HepG2 (cell line): ENCODE measurements around the gene UCKL1. TPM values are rescaled to one million over a fixed set of nuclear protein-coding genes. Genes with fewer than 3 reads are reported as not detected.

ENCODE experiments used
- ATAC-seq: fragments of 200-7000 bp; cut with Tn5 transposase; 3 replicates; pipeline ENCODE4 v1.9.1; 2020; ENCODE audit warnings: mild to moderate bottlenecking, moderate library complexity
- BruUV-seq: library from RNA; stranded (reverse); fragments of 400-500 nt; replicated peaks from 2 replicates; lab custom pipeline; 2021; lab: Mats Ljungman, UMichigan
- CTCF ChIA-PET: fragments of 300-600 bp; formaldehyde crosslinking; extraction: SDS; loops from one replicate; lab custom pipeline; 2021; ENCODE audit warnings: low total read pairs, inconsistent platforms, low intra/inter-chr PET ratio; lab: Yijun Ruan, JAX
- POLR2A ChIA-PET: fragments of 350-600 bp; sonication (Branson Sonifier 250); formaldehyde crosslinking; loops from one replicate; lab custom pipeline; 2020; ENCODE audit warnings: antibody characterized with exemption, inconsistent platforms; lab: Yijun Ruan, JAX
- DNase-seq: peaks from one replicate; pipeline ENCODE4 v3.0.0-alpha.2; 2015; ENCODE audit warnings: low spot score
- FAIRE-seq: peaks from 3 replicates; lab custom pipeline; 2011; peaks lifted over from hg19 to GRCh38; lab: Jason Lieb, UNC
- H2AFZ ChIP-seq: one replicate; pipeline ENCODE4 v1.6.1; 2011; ENCODE audit warnings: low read length, inconsistent platforms
- H3K27ac ChIP-seq: fragments of 300-600 bp; 3 replicates; pipeline ENCODE4 v1.8.0; 2011; ENCODE audit warnings: mixed run types, mild to moderate bottlenecking, mixed read lengths, low read length, inconsistent platforms; ENCODE audit not compliant: insufficient read depth; ENCODE audit errors: extremely low read length
- H3K27me3 ChIP-seq, 2 experiments: fragments of 200-600 bp in 1 of 2; 2 replicates in 1 of 2; 3 replicates in 1 of 2; pipeline versions ENCODE4 v1.6.0 to v1.8.0; 2011; ENCODE audit warnings: low read length in 2 of 2, mild to moderate bottlenecking in 2 of 2, moderate library complexity in 2 of 2, inconsistent platforms in 1 of 2; ENCODE audit not compliant: insufficient read depth in 2 of 2, control insufficient read depth in 1 of 2
- H3K36me3 ChIP-seq, 2 experiments: fragments of 200-600 bp in 1 of 2; replicated peaks in 1 of 2; 2 replicates in 1 of 2; 3 replicates in 1 of 2; pipeline versions ENCODE4 v1.5.1 to v1.8.0; 2011; ENCODE audit warnings: low read length in 2 of 2, inconsistent platforms in 1 of 2; ENCODE audit not compliant: insufficient read depth in 2 of 2, control insufficient read depth in 1 of 2
- H3K4me1 ChIP-seq: 2 replicates; pipeline ENCODE4 v1.5.1; 2012; ENCODE audit warnings: low read length, inconsistent platforms; ENCODE audit not compliant: insufficient read depth
- H3K4me2 ChIP-seq: 2 replicates; pipeline ENCODE4 v1.6.0; 2011; ENCODE audit warnings: low read depth, low read length, inconsistent platforms
- H3K4me3 ChIP-seq, 3 experiments: fragments of 200-600 bp in 1 of 3; sonication (generic), shearing (Covaris generic) in 1 of 3; replicated peaks in 1 of 3; 2 replicates each; pipeline ENCODE4 v1.5.1; 2011 to 2016; ENCODE audit warnings: low read length in 3 of 3, inconsistent platforms in 2 of 3, low read depth in 2 of 3, mild to moderate bottlenecking in 2 of 3, control low read depth in 1 of 3, mixed read lengths in 1 of 3; ENCODE audit not compliant: insufficient read depth in 1 of 3
- H3K79me2 ChIP-seq: one replicate; pipeline ENCODE4 v1.6.1; 2011; ENCODE audit warnings: low read length, inconsistent platforms; ENCODE audit not compliant: insufficient read depth
- H3K9ac ChIP-seq: 2 replicates; pipeline ENCODE4 v1.6.0; 2011; ENCODE audit warnings: mild to moderate bottlenecking, low read depth, low read length, inconsistent platforms; ENCODE audit not compliant: insufficient read depth
- H3K9me3 ChIP-seq: 2 replicates; pipeline ENCODE4 v1.5.1; 2012; ENCODE audit warnings: mild to moderate bottlenecking, low read length
- H4K20me1 ChIP-seq: 2 replicates; pipeline ENCODE4 v1.6.0; 2011; ENCODE audit warnings: inconsistent platforms, mild to moderate bottlenecking, low read length, moderate library complexity; ENCODE audit not compliant: insufficient read depth
- AGO1 ChIP-seq: fragments of 200-400 bp; formaldehyde crosslinking; IDR thresholded peaks from 2 replicates; pipeline ENCODE4 v1.6.1; 2017; ENCODE audit warnings: mild to moderate bottlenecking, low read depth, low read length, moderate library complexity; ENCODE audit not compliant: poor library complexity, severe bottlenecking
- AGO2 ChIP-seq: fragments of 200-400 bp; formaldehyde crosslinking; optimal IDR thresholded peaks from 2 replicates; pipeline ENCODE3; 2017; ENCODE audit warnings: mild to moderate bottlenecking, low read depth, low read length, moderate library complexity
- AKAP8 ChIP-seq: sonication (generic); formaldehyde crosslinking; IDR thresholded peaks from 2 replicates; pipeline ENCODE4 v1.5.1; 2020; ENCODE audit warnings: mild to moderate bottlenecking, missing genetic modification reagents
- BATF2 ChIP-seq: sonication (generic); formaldehyde crosslinking; IDR thresholded peaks from 2 replicates; pipeline ENCODE4 v1.8.0; 2022; ENCODE audit warnings: mild to moderate bottlenecking, missing genetic modification reagents, moderate library complexity
- HNRNPK ChIP-seq: fragments of 200-400 bp; formaldehyde crosslinking; IDR thresholded peaks from 2 replicates; pipeline ENCODE4 v1.6.1; 2018; ENCODE audit warnings: low read length, low read depth, moderate library complexity, mild to moderate bottlenecking; ENCODE audit not compliant: poor library complexity, severe bottlenecking
- HOXA7 ChIP-seq: sonication (generic); formaldehyde crosslinking; IDR thresholded peaks from 2 replicates; pipeline ENCODE4 v1.8.1; 2022; ENCODE audit warnings: mild to moderate bottlenecking, missing genetic modification reagents, moderate library complexity
- KLF13 ChIP-seq: sonication (generic); formaldehyde crosslinking; IDR thresholded peaks from 2 replicates; pipeline ENCODE4 v1.4.0; 2020; ENCODE audit warnings: mild to moderate bottlenecking, missing genetic modification reagents
- MXD1 ChIP-seq: sonication (generic); formaldehyde crosslinking; IDR thresholded peaks from 2 replicates; pipeline ENCODE4 v1.4.0; 2020; ENCODE audit warnings: mild to moderate bottlenecking, missing genetic modification reagents
- NFKB2 ChIP-seq: sonication (generic); formaldehyde crosslinking; IDR thresholded peaks from 2 replicates; pipeline ENCODE4 v1.4.0; 2020; ENCODE audit warnings: missing genetic modification reagents, borderline replicate concordance
- PCBP1 ChIP-seq: fragments of 200-400 bp; formaldehyde crosslinking; IDR thresholded peaks from 2 replicates; pipeline ENCODE4 v1.6.1; 2017; ENCODE audit warnings: mild to moderate bottlenecking, low read depth, low read length, borderline replicate concordance
- POLR2A ChIP-seq, 2 experiments: IDR thresholded peaks; 2 replicates each; pipeline ENCODE4 v1.6.1; 2011; ENCODE audit warnings: low read depth in 2 of 2, low read length in 2 of 2, mild to moderate bottlenecking in 1 of 2, moderate library complexity in 1 of 2; ENCODE audit not compliant: insufficient read depth in 1 of 2
- POLR2G ChIP-seq: fragments of 200-400 bp; formaldehyde crosslinking; IDR thresholded peaks from 2 replicates; pipeline ENCODE4 v1.6.1; 2018; ENCODE audit warnings: mild to moderate bottlenecking, low read depth, low read length, moderate library complexity
- RBM22 ChIP-seq: fragments of 200-400 bp; formaldehyde crosslinking; optimal IDR thresholded peaks from 2 replicates; pipeline ENCODE3; 2017; ENCODE audit warnings: mild to moderate bottlenecking, low read length, moderate library complexity
- RBM39 ChIP-seq: fragments of 200-400 bp; formaldehyde crosslinking; IDR thresholded peaks from one replicate; pipeline ENCODE4 v1.6.1; 2018; ENCODE audit warnings: antibody characterized with exemption, mild to moderate bottlenecking, low read depth, low read length; ENCODE audit not compliant: poor library complexity, severe bottlenecking
- SMARCE1 ChIP-seq: fragments of 450-650 bp; IDR thresholded peaks from 2 replicates; pipeline ENCODE4 v1.6.1; 2017; ENCODE audit warnings: borderline replicate concordance
- ZBTB7A ChIP-seq: sonication (generic); formaldehyde crosslinking; IDR thresholded peaks from 2 replicates; pipeline ENCODE4 v1.8.0; 2022; ENCODE audit warnings: mild to moderate bottlenecking, missing genetic modification reagents
- ZNF740 ChIP-seq: sonication (generic); formaldehyde crosslinking; IDR thresholded peaks from 2 replicates; pipeline ENCODE4 v1.4.0; 2020; ENCODE audit warnings: missing genetic modification reagents
- WGBS: methylation state at CpG from one replicate; pipeline ENCODE4 v1.1.6; 2017; ENCODE audit warnings: low lambda C conversion rate; 5-methylcytosine and 5-hydroxymethylcytosine counted together
- in situ Hi-C: cut with HindIII; loops from 2 replicates; pipeline ENCODE4 v1.10.0; 2017; ENCODE audit warnings: low pct_unique_long_range_greater_than_20kb; ENCODE audit not compliant: extremely low pct_ligation_motif_present
- intact Hi-C: fragments of 100-400 bp; cut with micrococcal nuclease; formaldehyde crosslinking; loops from one replicate; pipeline ENCODE4 v1.10.0; 2022; ENCODE audit not compliant: unreplicated experiment
- polyA plus RNA-seq, 8 experiments: library from polyadenylated mRNA; depleted of rRNA in 3 of 8; stranded (reverse) in 7 of 8; unstranded in 1 of 8; fragments of >200 nt; fragmentation: Illumina TruSeq in 4 of 8; extraction: Trizol in 4 of 8; gene quantifications; 2 replicates each; pipeline versions ENCODE4 v1.2.1 to v1.2.3, GENCODE V29; 2011 to 2016; ENCODE audit warnings: low read depth in 4 of 8, missing spikeins in 1 of 8, mixed read lengths in 1 of 8; ENCODE audit not compliant: insufficient read depth in 1 of 8
- total RNA-seq, 5 experiments: library from RNA; depleted of rRNA; stranded (reverse); fragments of >200 nt; fragmentation: Illumina TruSeq; extraction: Trizol; gene quantifications; 2 replicates each; pipeline ENCODE4 v1.2.3, GENCODE V29; 2016; ENCODE audit warnings: low read depth in 1 of 5
- TF ChIP-seq, protein P1 (sequence below): sonication (generic); formaldehyde crosslinking; IDR thresholded peaks from 2 replicates; pipeline ENCODE4 v1.5.0; 2020; ENCODE audit warnings: mild to moderate bottlenecking, missing genetic modification reagents

Gene UCKL1
- total and polyA plus RNA-seq, 2 of the 13 experiments (the other 11 are each of a cell fraction or from before 2014, with no cell fraction given), result 50.2 to 126 TPM

DNA sequence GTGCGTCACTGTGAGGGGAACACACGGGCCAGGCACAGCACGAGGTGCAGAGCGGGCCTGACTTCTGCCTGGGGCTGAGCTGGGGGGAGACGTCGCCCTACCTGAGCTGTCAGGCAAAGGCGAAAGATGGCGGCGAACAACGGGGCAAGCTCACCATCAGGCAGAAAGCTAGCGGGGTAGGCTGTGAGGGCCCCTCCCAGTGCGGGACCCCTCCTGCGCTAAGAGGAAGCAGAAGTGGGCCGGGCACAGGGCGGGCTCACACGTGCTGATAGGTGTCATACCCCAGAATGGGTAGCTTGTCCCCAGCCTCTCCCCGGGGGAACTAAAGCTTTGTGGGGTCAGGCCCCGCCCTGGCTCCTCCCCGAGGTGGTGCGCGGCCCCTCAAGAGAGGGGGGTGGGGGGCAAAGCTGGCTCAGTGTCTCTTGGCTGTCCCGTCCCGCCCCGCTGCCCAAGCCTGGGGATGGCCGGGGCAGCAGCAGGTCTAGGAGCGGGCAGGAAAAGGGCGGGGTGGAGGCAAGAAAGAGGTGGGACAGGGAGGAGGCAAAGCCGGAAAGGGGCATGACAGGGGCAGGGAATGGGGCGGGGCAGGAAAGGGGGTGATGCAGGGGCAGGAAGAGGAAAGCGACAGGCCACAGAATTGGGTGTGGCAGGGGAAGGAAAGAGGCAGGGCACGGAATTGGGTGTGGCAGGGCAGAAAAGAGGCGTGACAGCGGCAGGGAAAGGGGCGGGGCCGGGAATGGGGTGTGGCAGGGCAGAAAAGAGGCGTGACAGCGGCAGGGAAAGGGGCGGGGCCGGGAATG lies 14.7 kb downstream of the UCKL1 start:
- peaks cover 30% of the 10 kb centered on the region; the same call in 1 of the 2 replicates for H4K20me1 ChIP-seq
- no peak overlapping the region for H3K27ac ChIP-seq
- TF ChIP-seq HNRNPK, result peak; percentile 59
- TF ChIP-seq ZNF740 (CRISPR knock-in tag), result 0 out of 2 replicates have a peak, but pooled peaks have one; percentile 26
- TF ChIP-seq ZBTB7A (CRISPR knock-in tag), result 0 out of 2 replicates have a peak, but pooled peaks have one; percentile 44
- TF ChIP-seq BATF2 (CRISPR knock-in tag), result 0 out of 2 replicates have a peak, but pooled peaks have one; percentile 52
- no peak for TF ChIP-seq KLF13
- TF ChIP-seq PCBP1, result peak; percentile 94; the same call in 1 of the 2 replicates
- TF ChIP-seq AKAP8 (CRISPR knock-in tag), result 0 out of 2 replicates have a peak, but pooled peaks have one; percentile 19
- peak; percentile 68 for TF ChIP-seq AGO2
- peak; percentile 38 for TF ChIP-seq RBM39
- TF ChIP-seq NFKB2 (CRISPR knock-in tag), result no peak
- TF ChIP-seq AGO1, result peak; percentile 14
- TF ChIP-seq, protein P1, sequence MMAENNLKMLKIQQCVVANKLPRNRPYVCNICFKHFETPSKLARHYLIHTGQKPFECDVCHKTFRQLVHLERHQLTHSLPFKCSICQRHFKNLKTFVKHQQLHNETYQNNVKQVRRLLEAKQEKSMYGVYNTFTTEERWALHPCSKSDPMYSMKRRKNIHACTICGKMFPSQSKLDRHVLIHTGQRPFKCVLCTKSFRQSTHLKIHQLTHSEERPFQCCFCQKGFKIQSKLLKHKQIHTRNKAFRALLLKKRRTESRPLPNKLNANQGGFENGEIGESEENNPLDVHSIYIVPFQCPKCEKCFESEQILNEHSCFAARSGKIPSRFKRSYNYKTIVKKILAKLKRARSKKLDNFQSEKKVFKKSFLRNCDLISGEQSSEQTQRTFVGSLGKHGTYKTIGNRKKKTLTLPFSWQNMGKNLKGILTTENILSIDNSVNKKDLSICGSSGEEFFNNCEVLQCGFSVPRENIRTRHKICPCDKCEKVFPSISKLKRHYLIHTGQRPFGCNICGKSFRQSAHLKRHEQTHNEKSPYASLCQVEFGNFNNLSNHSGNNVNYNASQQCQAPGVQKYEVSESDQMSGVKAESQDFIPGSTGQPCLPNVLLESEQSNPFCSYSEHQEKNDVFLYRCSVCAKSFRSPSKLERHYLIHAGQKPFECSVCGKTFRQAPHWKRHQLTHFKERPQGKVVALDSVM (CRISPR knock-in tag), result no peak
- peak; percentile 82 for TF ChIP-seq RBM22
- TF ChIP-seq POLR2G, result peak; percentile 18; the same call in 1 of the 2 replicates
- no peak for TF ChIP-seq HOXA7 (CRISPR knock-in tag)
- TF ChIP-seq SMARCE1, result no peak
- TF ChIP-seq MXD1 (CRISPR knock-in tag), result no peak
- peak in 1 of 2 experiments; percentile 44; a peak in 3 of 4 replicates for TF ChIP-seq POLR2A (IDR thresholded peaks at IDR 0.05; ENCODE audit: insufficient read depth in 1 of 2, low read depth in 2 of 2, low read length in 2 of 2)
- BruUV-seq, result no TSS peak
- no peak for FAIRE-seq
- H3K9ac ChIP-seq, result no peak overlapping the region
- CTCF ChIA-PET, result no interaction called here
- in situ Hi-C loops (no loop called here), intact Hi-C loops (no loop called here)
- no peaks in the 10 kb centered on the region for H3K27me3 ChIP-seq
- no peaks in the 10 kb centered on the region for H3K9me3 ChIP-seq
- ATAC-seq, result no peak; the same call in 2 of the 3 replicates
- POLR2A ChIA-PET, result interaction anchor here (1.8 kb wide), 1 partner anchor 16 kb away, joined by 11 read pairs; the partner anchor contains the start of gene UCKL1
- H2AFZ ChIP-seq, result no peak overlapping the region
- peaks cover 7% of the 10 kb centered on the region for H3K79me2 ChIP-seq
- H3K4me3 ChIP-seq, result no peak overlapping the region
- 97% methylated on average over 39 of the region's 39 CpGs for WGBS
- H3K36me3 ChIP-seq, result peaks cover 50 to 77% of the 10 kb centered on the region in 2 experiments
- no peak for DNase-seq
- no peaks in the 10 kb centered on the region for H3K4me1 ChIP-seq
- H3K4me2 ChIP-seq, result no peak overlapping the region
